Cardiac fibroblast (primary cell): Measurements from ENCODE around the gene FHAD1.
"Not testable (repeated sequence)": the region's sequence is repeated elsewhere in the genome, so short reads cannot be mapped to it uniquely, and the experiment has no call there.

Experiments used
- DNase-seq, 2 donors: peaks; one replicate each; pipeline versions ENCODE4 v3.0.0 to v3.0.0-alpha.2; 2010; ENCODE audit warnings: low read depth in 2 of 2
- H3K4me3 ChIP-seq, 2 donors: replicated peaks in 1 of 2; 1 replicate in 1 of 2; 2 replicates in 1 of 2; pipeline ENCODE4 v1.5.1; 2011; ENCODE audit warnings: low read depth in 2 of 2, low read length in 2 of 2, mild to moderate bottlenecking in 2 of 2, moderate library complexity in 1 of 2
- TF ChIP-seq, protein P1 (sequence below): IDR thresholded peaks from one replicate; pipeline ENCODE4 v1.5.1; 2011; ENCODE audit warnings: low read depth, mild to moderate bottlenecking, low read length, inconsistent platforms

The FHAD1 gene

DNA sequence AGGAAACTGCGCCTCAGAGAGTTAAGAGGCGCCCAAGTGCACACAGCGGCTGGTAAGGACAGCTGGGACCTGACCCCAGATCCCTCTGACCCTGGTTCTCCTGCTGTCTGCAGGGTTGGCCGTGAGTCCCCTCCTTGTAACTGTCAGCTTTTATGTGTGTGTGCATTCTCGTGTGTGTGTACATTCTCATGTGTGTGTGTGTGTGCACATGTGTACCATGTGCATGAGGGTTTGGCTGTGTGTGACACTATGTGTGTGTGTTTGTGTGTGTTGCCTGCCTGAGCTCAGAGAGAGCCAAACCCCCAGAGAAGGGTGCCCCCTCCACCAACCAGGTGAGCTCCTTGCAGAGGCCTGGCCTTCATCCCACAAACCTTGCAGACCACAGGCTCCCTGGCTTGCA, 136.8 kb downstream of the FHAD1 start:
- no peak for DNase-seq
- H3K4me3 ChIP-seq = no peak overlapping the region
- TF ChIP-seq, protein P1, sequence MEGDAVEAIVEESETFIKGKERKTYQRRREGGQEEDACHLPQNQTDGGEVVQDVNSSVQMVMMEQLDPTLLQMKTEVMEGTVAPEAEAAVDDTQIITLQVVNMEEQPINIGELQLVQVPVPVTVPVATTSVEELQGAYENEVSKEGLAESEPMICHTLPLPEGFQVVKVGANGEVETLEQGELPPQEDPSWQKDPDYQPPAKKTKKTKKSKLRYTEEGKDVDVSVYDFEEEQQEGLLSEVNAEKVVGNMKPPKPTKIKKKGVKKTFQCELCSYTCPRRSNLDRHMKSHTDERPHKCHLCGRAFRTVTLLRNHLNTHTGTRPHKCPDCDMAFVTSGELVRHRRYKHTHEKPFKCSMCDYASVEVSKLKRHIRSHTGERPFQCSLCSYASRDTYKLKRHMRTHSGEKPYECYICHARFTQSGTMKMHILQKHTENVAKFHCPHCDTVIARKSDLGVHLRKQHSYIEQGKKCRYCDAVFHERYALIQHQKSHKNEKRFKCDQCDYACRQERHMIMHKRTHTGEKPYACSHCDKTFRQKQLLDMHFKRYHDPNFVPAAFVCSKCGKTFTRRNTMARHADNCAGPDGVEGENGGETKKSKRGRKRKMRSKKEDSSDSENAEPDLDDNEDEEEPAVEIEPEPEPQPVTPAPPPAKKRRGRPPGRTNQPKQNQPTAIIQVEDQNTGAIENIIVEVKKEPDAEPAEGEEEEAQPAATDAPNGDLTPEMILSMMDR = no peak

DNA sequence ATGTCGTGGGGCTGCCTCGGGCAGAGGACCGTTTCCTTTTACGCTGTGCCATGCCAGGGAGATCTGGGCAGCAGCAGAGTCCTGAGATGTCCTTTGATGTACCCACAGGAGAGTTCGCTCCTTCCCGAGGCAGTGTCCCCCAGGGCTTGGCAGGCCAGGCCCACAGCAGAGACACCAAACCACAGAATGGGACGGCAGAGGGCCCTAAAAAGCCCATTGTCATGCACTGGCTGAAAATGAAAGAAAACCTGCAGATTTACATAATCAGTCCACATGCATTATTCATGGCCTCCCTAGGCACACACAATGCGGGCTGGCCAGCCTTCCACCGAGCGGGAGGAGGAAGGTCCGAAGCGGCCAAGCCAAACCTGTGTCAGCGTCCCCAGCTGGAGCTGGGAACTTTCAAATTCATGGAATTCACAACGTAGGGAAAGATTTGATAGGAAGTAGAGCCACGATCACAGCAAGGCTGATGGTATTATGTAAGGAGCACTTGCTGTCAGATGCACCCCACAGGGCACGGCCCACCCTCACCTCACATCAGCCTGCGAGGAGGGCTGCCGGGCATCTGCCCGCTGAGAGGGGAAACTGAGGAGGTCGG, 137.4 kb downstream of the FHAD1 start:
- peak in 1 of 2 donors; percentile 10 for DNase-seq
- TF ChIP-seq, protein P1 = no peak
- H3K4me3 ChIP-seq = no peak overlapping the region

DNA sequence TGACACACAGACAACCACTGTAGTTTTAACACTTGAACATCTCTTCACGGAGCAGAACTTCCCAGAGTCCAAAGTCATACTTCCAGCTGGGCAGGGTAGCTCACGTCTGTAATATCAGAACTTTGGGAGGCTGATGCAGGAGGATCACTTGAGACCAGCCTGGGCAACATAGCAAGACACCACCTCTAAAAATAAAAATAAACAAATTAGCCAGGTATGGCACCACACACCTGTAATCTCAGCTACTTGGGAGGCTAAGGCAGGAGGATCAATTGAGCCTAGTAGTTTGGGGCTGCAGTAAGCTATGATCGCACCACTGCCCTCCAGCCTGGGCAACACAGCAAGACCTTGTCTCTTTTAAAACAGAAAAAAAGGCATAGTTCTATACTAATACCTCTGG, 138.4 kb downstream of the FHAD1 start:
- DNase-seq = no peak
- TF ChIP-seq, protein P1 = no peak
- H3K4me3 ChIP-seq = no peak overlapping the region

DNA sequence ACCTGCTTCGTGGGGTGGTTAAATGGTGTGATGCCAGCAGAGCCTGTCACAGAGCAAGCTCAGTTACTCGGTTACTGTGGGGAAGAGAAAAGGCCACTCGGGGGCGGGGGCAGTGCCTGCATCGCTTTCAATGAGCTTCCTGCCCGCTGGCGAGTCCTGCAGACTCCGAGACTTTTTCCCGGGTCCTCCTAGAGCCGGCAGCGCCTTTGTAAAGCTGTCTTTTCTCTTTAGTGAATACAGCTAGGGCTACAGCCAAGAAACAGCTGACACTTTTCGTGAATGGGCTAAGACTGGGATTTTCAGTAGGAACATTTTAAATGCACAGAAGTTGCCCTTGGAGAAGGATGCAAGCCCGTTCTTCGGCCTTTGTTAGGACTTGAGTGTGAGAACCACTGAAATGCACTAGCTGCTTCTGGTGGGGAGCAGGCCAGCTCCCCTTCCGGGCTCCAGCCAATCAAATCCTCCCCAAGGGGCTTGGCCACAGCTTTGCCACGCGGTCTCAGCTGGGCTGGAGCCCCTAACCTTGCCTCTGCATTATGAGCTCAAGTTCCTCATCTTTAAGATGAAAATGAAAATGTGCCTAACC, 139.2 kb downstream of the FHAD1 start:
- TF ChIP-seq, protein P1 = no peak
- DNase-seq = no peak
- no peak overlapping the region for H3K4me3 ChIP-seq

DNA sequence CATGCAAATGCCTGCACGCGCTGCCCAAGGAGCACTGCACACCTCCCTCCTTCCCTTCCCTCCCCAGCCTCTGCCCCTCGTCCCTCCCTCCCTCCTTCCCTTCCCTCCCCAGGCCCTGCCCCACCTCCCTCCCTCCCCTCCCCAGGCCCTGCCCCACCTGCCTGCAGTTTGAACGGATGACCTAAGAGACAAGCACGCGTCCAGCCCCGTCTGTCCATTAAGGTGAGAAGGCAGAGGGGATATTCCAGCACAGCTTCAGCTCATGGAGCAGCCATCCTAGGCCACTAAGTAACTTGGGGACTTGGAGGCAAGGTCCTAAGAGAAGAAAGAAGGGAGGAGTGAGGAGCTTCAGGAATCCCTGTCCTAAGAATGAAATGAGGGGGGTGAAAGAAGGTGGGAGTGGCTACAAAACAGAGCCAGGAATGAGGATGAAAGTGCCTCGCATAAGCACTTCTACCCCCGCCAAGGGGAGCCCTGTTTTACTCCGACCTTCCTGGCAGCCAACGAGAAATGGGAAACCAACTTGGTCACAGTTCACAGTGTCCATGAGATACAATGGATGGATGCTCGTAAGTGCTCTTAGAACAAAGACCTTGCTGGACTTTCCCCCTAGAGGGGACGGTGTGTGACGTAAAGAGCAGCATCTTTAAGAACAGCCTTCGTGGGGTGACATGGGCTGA, 141.3 kb downstream of the FHAD1 start:
- no peak overlapping the region for H3K4me3 ChIP-seq
- TF ChIP-seq, protein P1 = no peak
- no peak for DNase-seq

DNA sequence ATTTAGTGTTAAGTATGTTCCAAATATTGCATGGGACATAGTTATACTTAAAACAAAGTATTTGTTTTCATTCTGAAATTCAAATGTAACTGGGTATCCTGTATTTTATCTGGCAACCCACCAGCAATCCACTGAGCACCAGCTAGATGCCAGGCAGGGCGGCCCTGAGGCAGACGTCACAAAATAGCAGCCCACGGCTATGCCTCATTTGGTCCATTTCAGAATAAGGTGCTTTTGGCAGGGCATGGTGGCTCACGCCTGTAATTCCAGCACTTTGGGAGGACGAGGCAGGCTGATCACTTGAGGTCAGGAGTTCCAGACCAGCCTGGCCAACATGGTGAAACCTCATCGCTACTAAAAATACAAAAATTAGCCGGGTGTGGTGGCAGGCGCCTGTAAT, 142.8 kb downstream of the FHAD1 start:
- DNase-seq, H3K4me3 ChIP-seq: not testable (repeated sequence)

DNA sequence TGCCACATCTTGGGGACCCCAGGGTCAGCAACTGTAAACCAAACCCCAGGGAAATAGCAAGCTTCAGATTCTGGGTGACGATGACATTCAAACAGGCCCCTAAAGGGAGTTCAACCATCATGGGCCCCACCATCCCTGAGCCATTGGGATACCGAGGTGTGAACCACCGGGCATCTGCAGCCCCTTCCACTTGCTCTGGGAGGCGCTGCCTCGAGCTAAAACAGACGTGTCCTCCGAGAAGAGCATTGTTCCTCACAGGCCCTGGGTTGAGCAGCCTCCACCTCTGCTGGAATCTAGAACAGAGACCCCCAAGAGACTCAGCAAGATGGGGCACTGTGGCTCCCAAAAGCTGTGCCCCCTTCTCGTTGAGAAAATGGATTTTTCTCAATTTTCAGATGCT, 143.6 kb downstream of the FHAD1 start:
- H3K4me3 ChIP-seq = no peak overlapping the region
- no peak for DNase-seq
- TF ChIP-seq, protein P1 = no peak
